ENCODE measurements around the gene RELL1. TPM values are rescaled to one million over a fixed set of nuclear protein-coding genes. Genes with fewer than 3 reads are reported as not detected.

Gene RELL1
- total RNA-seq, 1 experiment from 2014 or later: 21.7 TPM

Small RNA genes lying within 50 kb of the gene (small RNA-seq; reads per million reads assigned to genes)
- gene RF00019: 0 reads per million in 2 experiments

Other genes starting within 250 kb of the RELL1 start
- 27.8 and 30.3 TPM in 2 replicates for gene PGM2, start 140.3 kb upstream of the RELL1 start, total RNA-seq (2014; rRNA removed; shearing (Covaris generic))
- gene TBC1D1, start 204.7 kb upstream of the RELL1 start, total RNA-seq (2014; rRNA removed; shearing (Covaris generic)): 38.1 and 43.0 TPM in 2 replicates